ENCODE results near the gene SPATA46.

Gene SPATA46

GRCh38 chr1:162373072-162373427 lies 3.6 kb downstream of the SPATA46 start:
- no peak for DNase-seq

DNA sequence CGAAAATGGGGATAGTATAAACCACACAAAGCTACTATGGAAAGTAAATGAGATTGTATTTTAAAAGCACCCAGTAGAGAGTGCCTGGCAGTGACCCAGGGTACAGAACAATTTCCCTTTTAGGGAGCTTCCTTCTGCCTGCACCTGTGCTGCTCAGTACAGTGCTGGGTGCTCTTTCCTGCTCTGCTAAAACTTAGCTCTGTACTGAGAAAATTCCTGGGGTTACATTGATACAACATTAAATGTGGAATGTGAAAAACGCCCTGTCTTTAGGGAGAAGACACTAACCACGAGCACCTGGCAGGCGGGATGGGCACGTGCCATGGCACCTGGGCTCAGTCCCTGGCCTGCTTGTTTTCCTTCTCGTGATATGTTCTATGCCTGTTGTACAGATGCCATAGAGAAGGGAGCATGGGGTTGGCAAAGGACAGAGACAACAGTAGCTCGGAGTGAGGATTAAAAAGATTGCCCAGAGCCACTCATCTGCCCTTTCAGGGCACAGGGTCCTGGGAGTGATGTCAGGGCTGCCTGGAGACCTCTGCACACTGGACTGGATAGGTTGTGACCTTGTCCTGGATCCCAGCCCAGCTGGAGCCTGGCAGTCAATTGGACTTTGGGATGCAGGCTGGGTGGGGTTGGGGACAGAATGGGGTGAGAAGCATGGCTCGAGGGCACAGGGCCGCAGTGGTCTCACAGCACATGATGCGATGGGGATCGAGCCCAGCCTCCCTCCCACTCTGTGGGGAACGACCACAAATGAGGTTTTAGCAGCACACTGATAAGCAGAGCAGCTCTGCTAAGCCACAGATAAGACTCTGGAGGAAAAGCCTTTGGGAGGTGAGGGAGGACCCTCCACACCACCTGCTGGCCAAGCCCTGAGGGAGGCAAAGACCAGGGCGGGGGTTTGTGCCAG lies 4.2 kb downstream of the SPATA46 start:
- DNase-seq = peak; percentile 91

DNA sequence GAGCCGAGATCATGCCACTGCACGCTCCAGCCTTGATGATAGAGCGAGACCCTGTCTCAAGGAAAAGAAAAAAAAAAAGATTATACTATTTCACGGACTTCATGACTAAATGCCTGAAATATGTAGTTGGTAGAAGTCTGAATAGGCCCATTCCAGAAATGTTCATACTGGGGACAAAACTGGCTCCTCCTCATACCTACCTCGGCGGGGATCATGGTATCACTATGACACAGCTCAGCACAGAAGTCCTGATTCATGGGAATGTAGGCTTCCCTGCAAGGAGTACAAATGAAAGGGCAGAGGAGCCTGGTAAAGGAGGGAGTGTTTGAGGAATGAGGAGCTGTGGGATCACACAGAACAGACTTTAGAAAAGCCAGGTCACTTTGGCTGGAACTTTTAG lies 5.0 kb downstream of the SPATA46 start:
- no peak for DNase-seq

DNA sequence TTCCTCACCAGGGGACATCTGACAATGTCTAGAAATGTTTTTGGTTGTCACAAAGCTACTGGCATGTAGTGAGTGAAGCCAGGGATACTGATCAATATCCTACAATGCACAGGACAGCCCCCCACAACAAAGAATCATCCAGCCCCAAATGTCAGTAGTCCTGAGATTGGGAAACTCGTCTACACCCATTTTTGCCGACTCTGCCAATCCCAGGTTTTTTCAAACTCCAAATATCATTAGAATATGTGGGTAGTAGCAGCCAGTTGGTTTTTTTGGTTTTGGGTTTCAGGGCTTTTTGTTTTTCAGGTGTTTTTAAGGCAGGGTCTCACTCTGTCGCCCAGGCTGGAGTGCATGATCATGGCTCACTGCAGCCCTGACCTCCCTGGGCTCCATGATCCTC lies 5.9 kb downstream of the SPATA46 start:
- DNase-seq = no peak

DNA sequence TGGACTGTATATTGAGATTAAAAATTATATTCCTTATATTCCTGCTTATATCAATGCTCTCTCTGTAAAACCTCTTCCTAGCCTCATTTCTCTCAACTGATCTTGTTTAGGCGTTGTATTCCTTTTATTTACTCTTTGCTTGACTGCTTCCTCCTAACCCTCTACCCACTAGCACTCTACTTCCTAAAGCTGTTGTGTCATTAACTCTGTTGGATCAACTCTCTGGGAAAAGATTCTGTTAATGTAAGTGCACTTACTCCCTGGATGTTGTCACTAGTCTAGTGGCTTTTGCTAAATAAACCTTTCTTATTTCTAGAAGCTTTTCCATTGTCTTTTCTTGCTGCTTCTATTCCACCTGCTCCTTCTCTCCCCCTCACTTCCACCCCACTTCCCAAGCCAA lies 6.5 kb downstream of the SPATA46 start:
- no peak for DNase-seq

GRCh38 chr1:162369571-162369970 lies 7.1 kb downstream of the SPATA46 start:
- DNase-seq = no peak

GRCh38 chr1:162368451-162368850 lies 8.2 kb downstream of the SPATA46 start:
- no peak for DNase-seq

DNA sequence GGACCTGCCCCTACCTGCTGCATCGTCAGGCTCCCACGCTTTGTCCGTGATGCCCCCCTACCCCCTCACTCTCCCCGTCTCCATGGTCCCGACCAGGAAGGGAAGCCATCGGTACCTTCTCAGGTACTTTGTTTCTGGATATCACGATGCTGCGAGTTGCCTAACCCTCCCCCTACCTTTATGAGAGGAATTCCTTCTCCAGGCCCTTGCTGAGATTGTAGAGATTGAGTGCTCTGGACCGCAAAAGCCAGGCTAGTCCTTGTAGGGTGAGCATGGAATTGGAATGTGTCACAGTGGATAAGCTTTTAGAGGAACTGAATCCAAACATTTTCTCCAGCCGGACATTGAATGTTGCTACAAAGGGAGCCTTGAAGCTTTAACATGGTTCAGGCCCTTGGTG lies 8.9 kb downstream of the SPATA46 start:
- DNase-seq = no peak

- no peak for DNase-seq
Observed at GRCh38 chr1:162367073-162367472, 9.6 kb downstream of the SPATA46 start.

DNA sequence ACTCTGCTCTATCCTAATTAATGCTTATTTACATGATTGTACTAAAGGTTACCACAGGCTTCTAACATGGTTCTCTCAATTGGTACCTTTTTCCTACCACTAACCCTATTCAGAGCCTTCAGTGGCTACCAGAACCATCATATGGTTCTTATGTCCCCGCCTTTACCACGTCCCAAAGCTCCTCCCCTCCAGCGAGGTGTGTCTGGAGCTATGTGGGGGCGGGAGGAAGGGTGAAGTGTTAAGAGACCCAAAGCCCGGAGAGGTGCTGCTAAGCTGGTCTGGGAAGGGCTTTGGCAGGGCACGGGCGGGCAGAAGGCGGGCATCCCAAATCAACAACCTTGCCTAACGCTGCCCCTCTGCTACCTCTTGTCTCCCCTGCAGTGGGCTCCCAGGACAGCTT lies 10.0 kb downstream of the SPATA46 start:
- DNase-seq = no peak

DNA sequence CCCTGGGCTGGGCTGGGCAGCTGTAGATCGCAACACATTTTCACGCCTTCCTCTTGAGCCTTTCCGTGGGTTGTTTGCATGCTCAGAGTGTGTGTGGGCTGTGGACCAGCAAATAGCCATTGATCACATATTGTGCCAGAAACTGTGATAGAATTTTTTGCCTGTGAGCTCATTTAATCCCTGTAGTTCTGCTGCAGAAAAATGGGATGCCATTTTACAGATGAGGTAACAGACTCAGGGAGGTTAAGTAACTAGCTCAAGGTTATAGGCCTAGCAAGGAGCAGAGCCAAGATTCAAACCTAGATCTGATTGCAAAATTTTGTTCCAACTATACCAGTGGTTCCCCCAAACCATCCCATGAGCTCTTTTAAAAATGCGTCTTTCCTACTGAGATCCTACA lies 10.5 kb downstream of the SPATA46 start:
- no peak for DNase-seq

DNA sequence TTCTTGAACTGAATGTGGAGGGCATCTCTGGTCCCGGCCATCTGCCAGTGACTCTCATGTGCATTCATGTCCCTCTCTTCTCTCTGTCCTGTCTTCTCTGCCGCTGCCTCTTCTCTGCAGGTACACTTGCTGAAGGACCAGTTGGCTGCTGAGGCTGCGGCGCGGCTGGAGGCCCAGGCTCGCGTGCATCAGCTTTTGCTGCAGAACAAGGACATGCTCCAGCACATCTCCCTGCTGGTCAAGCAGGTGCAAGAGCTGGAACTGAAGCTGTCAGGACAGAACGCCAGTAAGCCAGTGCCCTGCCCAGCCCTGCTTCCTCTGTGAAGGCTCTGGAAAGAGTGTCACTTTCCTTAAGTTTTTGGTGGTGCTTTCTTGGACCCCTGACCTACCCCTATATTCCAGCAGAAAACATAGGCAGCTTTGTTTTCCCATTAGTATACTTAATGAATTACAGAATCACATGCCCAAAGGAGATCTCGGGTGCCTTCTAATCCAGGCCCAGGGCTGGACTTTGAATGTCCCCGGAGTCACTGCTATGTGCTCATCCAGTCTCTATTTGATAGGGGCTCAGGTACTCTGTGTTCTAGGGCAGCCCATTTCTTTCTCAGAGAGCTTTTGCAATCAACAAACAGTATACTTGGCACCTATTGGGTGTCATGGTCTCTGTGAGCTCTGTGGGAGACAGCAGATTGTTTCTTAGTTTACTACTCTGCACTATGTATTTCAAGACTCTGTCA lies 11.2 kb downstream of the SPATA46 start:
- no peak for DNase-seq

DNA sequence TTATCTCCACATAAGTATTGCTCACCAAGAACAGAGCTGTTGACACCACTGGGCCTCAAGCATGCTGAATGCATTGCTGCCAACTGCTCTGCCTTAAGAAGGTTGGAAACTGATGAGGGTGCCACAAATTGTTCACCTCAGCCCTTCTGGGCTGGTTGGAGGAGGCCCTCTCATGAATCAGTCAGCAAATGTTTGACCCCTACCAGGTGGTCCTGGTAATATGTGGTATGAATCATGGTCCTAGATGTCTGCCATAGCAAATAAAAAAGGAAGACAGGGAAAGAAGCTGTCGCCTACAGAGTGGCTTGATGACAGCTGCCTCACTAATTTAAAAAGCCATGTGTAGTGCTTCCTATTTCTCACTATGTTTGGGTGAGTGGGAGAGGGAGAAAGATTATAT lies 12.2 kb downstream of the SPATA46 start:
- DNase-seq = no peak

GRCh38 chr1:162363823-162364222 lies 12.8 kb downstream of the SPATA46 start:
- DNase-seq = no peak

- DNase-seq = no peak
Observed at GRCh38 chr1:162361349-162361748, 15.3 kb downstream of the SPATA46 start.

GRCh38 chr1:162360874-162361260 lies 15.8 kb downstream of the SPATA46 start:
- no peak for DNase-seq

- DNase-seq = no peak
Observed at GRCh38 chr1:162360237-162360873, 16.3 kb downstream of the SPATA46 start.

DNA sequence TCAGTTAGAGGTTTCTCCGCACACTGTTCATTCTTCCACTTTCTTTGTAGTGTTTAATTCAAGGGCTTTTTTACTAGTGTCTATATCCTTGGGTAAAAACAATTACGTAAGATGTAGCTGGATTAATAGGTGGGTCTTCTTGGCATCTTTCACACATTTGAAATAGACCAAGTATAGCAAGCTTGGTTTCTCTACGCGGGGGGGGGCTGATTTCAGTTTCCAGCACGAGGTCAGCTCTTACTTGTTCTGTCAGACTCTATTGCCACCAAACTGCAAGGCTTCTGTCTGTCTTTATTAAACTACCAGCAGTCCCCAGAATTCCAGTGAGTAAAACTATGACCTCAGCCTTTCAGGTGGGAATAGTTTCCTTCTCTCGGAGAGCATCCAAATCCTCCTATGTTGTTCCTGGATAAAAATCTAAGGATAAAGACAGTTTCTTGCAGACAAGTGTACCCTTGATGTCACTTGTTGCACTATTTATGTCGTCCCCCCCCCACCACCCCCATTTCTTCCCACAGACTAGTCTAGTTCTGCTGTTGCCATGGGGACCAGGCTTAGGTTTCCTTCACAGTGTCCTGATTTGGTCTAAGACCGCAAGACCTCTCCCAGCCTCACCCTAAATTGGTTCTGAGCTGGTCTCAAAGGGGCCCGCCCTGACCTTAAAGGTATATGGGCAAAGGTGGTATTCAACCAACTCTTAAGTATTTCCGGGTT lies 17.0 kb downstream of the SPATA46 start:
- DNase-seq = no peak

- DNase-seq = no peak
Observed at GRCh38 chr1:162358928-162359327, 17.7 kb downstream of the SPATA46 start.

DNA sequence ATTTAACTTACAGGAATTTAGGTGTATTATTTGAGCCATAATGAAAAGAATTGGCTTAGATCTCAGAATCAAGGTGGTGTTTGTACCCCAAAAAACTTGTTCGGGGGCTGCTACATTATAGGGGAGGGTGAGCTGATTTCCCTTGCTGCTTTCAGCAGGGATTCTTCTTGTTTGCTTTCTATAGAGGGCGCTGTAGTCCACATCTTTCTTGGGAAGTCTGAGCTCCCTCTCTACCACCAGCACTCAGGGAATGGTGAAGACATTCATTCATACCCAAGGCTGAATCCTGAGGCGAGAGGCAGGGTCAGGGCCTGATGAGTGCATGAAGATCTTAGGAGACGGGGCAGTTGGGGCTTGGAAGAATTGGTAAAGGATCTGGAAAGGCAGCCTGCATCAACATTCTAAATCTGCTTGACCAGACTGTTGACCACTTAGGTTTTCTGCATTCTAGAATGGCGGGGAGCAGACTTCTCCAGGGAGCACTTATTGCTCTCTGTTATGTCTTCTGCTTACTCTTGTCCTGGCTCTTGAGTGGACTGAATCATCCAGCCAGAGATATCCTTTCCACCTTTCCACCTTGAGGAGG lies 18.9 kb downstream of the SPATA46 start:
- peak; percentile 76 for DNase-seq

GRCh38 chr1:162353702-162354101 lies 23.0 kb downstream of the SPATA46 start:
- DNase-seq = no peak

- no peak for DNase-seq
Observed at GRCh38 chr1:162353078-162353477, 23.6 kb downstream of the SPATA46 start.

- DNase-seq = peak; percentile 20
Observed at GRCh38 chr1:162351874-162352273, 24.8 kb downstream of the SPATA46 start.

Data from hematopoietic multipotent progenitor cell treated with erythropoietin and hydrocortisone succinate and interleukin-3 and kit ligand, for 8 days (in vitro differentiated cells).